ENCODE results near the gene C16orf82. TPM values are rescaled to one million over a fixed set of nuclear protein-coding genes. Genes with fewer than 3 reads are reported as not detected.

C16orf82 gene
- total RNA-seq, 2 donors from 2014 or later, result not detected

- no peak overlapping the region for H3K4me3 ChIP-seq
- no peak overlapping the region for H3K27ac ChIP-seq
- ATAC-seq (no peak), DNase-seq (no peak)
- no peaks in the 10 kb centered on the region for H3K9me3 ChIP-seq
- H3K27me3 ChIP-seq, result no peaks in the 10 kb centered on the region
- no peaks in the 10 kb centered on the region for H3K36me3 ChIP-seq (replicated peaks in 1 of 2; ENCODE audit: insufficient read depth in 1 of 2, low read depth in 2 of 2)
- TF ChIP-seq, protein P1, sequence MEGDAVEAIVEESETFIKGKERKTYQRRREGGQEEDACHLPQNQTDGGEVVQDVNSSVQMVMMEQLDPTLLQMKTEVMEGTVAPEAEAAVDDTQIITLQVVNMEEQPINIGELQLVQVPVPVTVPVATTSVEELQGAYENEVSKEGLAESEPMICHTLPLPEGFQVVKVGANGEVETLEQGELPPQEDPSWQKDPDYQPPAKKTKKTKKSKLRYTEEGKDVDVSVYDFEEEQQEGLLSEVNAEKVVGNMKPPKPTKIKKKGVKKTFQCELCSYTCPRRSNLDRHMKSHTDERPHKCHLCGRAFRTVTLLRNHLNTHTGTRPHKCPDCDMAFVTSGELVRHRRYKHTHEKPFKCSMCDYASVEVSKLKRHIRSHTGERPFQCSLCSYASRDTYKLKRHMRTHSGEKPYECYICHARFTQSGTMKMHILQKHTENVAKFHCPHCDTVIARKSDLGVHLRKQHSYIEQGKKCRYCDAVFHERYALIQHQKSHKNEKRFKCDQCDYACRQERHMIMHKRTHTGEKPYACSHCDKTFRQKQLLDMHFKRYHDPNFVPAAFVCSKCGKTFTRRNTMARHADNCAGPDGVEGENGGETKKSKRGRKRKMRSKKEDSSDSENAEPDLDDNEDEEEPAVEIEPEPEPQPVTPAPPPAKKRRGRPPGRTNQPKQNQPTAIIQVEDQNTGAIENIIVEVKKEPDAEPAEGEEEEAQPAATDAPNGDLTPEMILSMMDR (IDR thresholded peaks at IDR 0.05), result no peak
- no peak for TF ChIP-seq POLR2A (IDR thresholded peaks at IDR 0.05)
- WGBS, 2 donors, result 60 to 63% methylated on average over 7 of the region's 7 CpGs
- H3K4me1 ChIP-seq, result no peaks in the 10 kb centered on the region
- intact Hi-C loops (cut with DNase I), result no loop called here
These were observed 18.4 kb upstream of the C16orf82 start for GRCh38 chr16:27048316-27048715.

DNA sequence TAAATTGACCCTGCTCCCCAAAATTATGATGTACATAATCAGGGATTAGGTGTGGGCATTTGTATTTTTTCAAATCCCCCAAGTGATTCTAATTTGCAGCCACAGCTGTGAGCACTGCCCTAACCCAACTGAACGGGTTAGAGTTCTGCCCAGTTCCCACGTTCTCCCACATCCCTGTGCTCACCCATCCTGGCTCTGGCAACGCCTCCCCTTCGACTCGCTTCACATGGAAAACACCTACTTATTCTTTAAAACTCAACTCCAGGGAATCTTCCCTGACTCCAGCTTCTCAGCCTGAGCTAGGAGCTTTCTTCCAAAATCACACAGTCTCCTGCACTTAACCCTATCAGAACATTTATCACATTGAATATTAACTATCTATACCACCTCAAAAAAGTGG lies 17.6 kb upstream of the C16orf82 start:
- DNase-seq (no peak), ATAC-seq (no peak)
- Histone ChIP-seq H3K36me3 (replicated peaks in 1 of 2; ENCODE audit: insufficient read depth in 1 of 2, low read depth in 2 of 2) (no peaks in the 10 kb centered on the region), H3K9me3 (no peaks in the 10 kb centered on the region), H3K4me1 (no peaks in the 10 kb centered on the region), H3K27me3 (no peaks in the 10 kb centered on the region), H3K27ac (no peak overlapping the region), H3K4me3 (no peak overlapping the region)
- WGBS, 2 donors, result 45 to 55% methylated on average over 5 of the region's 5 CpGs
- intact Hi-C loops (cut with DNase I), result no loop called here
- TF ChIP-seq, protein P1 (IDR thresholded peaks at IDR 0.05), result no peak

GRCh38 chr16:27052007-27052406 lies 14.7 kb upstream of the C16orf82 start:
- no peak for TF ChIP-seq POLR2A (IDR thresholded peaks at IDR 0.05)
- TF ChIP-seq, protein P1 (IDR thresholded peaks at IDR 0.05), result no peak
- H3K27ac ChIP-seq, result no peak overlapping the region
- intact Hi-C loops (cut with DNase I), result no loop called here
- no peak for DNase-seq
- H3K4me1 ChIP-seq, result no peaks in the 10 kb centered on the region
- ATAC-seq, result no peak
- H3K4me3 ChIP-seq, result no peak overlapping the region
- H3K36me3 ChIP-seq (replicated peaks in 1 of 2; ENCODE audit: insufficient read depth in 1 of 2, low read depth in 2 of 2), result no peaks in the 10 kb centered on the region
- no peaks in the 10 kb centered on the region for H3K9me3 ChIP-seq
- no peaks in the 10 kb centered on the region for H3K27me3 ChIP-seq
- 68 to 83% methylated on average over 16 of the region's 16 CpGs for WGBS, 2 donors

- TF ChIP-seq, protein P1 (IDR thresholded peaks at IDR 0.05), result no peak
- TF ChIP-seq POLR2A (IDR thresholded peaks at IDR 0.05), result no peak
- H3K9me3 ChIP-seq, result no peaks in the 10 kb centered on the region
- no peak overlapping the region for H3K4me3 ChIP-seq
- 77 to 79% methylated on average over 3 of the region's 3 CpGs for WGBS, 2 donors
- no peaks in the 10 kb centered on the region for H3K27me3 ChIP-seq
- ATAC-seq (no peak), DNase-seq (no peak)
- no peaks in the 10 kb centered on the region for H3K4me1 ChIP-seq
- no peaks in the 10 kb centered on the region for H3K36me3 ChIP-seq (replicated peaks in 1 of 2; ENCODE audit: insufficient read depth in 1 of 2, low read depth in 2 of 2)
- H3K27ac ChIP-seq, result no peak overlapping the region
- intact Hi-C loops (cut with DNase I), result no loop called here
These were observed 12.7 kb upstream of the C16orf82 start for GRCh38 chr16:27053996-27054395.

DNA sequence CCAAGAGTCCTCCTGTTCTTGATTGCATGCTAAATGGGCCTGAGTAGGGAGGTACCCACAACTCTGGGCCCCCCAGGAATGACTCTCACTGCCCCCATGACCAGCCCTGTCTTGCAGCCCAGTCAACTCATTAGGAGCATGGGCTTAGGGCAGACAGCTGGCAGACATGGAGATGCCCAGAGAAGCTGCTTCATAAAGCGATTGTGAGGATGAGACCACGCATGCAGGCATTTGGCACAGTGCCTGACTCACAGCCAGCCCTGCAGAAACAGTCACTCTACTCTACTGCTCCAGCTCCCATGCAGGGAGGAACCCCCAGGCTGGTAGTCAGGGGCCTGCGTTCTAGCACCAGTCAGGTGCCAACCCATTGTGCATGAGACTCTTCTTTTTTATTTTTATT lies 8.4 kb upstream of the C16orf82 start:
- intact Hi-C loops (cut with DNase I), result no loop called here
- no peaks in the 10 kb centered on the region for H3K27me3 ChIP-seq
- H3K27ac ChIP-seq, result no peak overlapping the region
- DNase-seq (no peak), ATAC-seq (no peak)
- H3K4me3 ChIP-seq, result no peak overlapping the region
- H3K4me1 ChIP-seq, result no peaks in the 10 kb centered on the region
- no peaks in the 10 kb centered on the region for H3K9me3 ChIP-seq
- WGBS, 2 donors, result 53 to 62% methylated on average over 3 of the region's 3 CpGs
- no peaks in the 10 kb centered on the region for H3K36me3 ChIP-seq (replicated peaks in 1 of 2; ENCODE audit: insufficient read depth in 1 of 2, low read depth in 2 of 2)
- TF ChIP-seq POLR2A (IDR thresholded peaks at IDR 0.05), result no peak
- TF ChIP-seq, protein P1 (IDR thresholded peaks at IDR 0.05), result no peak
